GM23338 (cell line): Measurements from ENCODE around the gene AP1M1. TPM values are rescaled to one million over a fixed set of nuclear protein-coding genes. Genes with fewer than 3 reads are reported as not detected.

ENCODE experiments used
- ATAC-seq: fragments of 200-7000 bp; cut with Tn5 transposase; 3 replicates; pipeline ENCODE4 v1.9.1; 2020
- DNase-seq: peaks from one replicate; pipeline ENCODE4 v3.0.0-alpha.2; 2015; ENCODE audit warnings: low spot score
- H2AFZ ChIP-seq: fragments of 200-600 bp; sonication (generic); 2 replicates; pipeline ENCODE4 v1.8.0; 2016; ENCODE audit warnings: antibody characterized with exemption, mild to moderate bottlenecking, moderate library complexity
- H3F3A ChIP-seq: fragments of 200-600 bp; sonication (generic); replicated peaks from 2 replicates; pipeline ENCODE4 v1.8.0; 2017; ENCODE audit warnings: antibody characterized with exemption, mixed run types, low read depth
- H3K27ac ChIP-seq: fragments of 200-600 bp; sonication (generic); 2 replicates; pipeline ENCODE4 v1.6.1; 2016; ENCODE audit warnings: low read depth
- H3K27me3 ChIP-seq: fragments of 200-600 bp; sonication (generic); 2 replicates; pipeline ENCODE4 v1.8.0; 2016; ENCODE audit warnings: mild to moderate bottlenecking, mixed run types, moderate library complexity; ENCODE audit not compliant: insufficient read depth
- H3K36me3 ChIP-seq: fragments of 200-600 bp; sonication (generic); 2 replicates; pipeline ENCODE4 v1.8.0; 2016; ENCODE audit warnings: mild to moderate bottlenecking; ENCODE audit not compliant: insufficient read depth
- H3K4me1 ChIP-seq: fragments of 200-600 bp; sonication (generic); 2 replicates; pipeline ENCODE4 v1.8.0; 2016; ENCODE audit warnings: mild to moderate bottlenecking, moderate library complexity; ENCODE audit not compliant: insufficient read depth
- H3K4me2 ChIP-seq: fragments of 200-600 bp; sonication (generic); 2 replicates; pipeline ENCODE4 v1.7.1; 2017; ENCODE audit warnings: mixed run types
- H3K4me3 ChIP-seq: fragments of 200-600 bp; sonication (generic); 2 replicates; pipeline ENCODE4 v1.6.1; 2016; ENCODE audit warnings: mixed run types
- H3K79me2 ChIP-seq: fragments of 200-600 bp; sonication (generic); replicated peaks from 2 replicates; pipeline ENCODE4 v1.8.0; 2017; ENCODE audit warnings: mild to moderate bottlenecking; ENCODE audit not compliant: insufficient read depth
- H3K9me2 ChIP-seq: fragments of 200-600 bp; sonication (generic); 2 replicates; pipeline ENCODE4 v1.8.0; 2017; ENCODE audit not compliant: insufficient read depth
- H4K20me1 ChIP-seq: fragments of 200-600 bp; sonication (generic); replicated peaks from 2 replicates; pipeline ENCODE4 v1.8.0; 2017; ENCODE audit warnings: mild to moderate bottlenecking; ENCODE audit not compliant: insufficient read depth
- H3K27ac Mint-ChIP-seq: 2 replicates; pipeline ENCODE4 v1.8.0; 2020; ENCODE audit warnings: inconsistent platforms, mild to moderate bottlenecking, moderate library complexity, mixed read lengths
- H3K27me3 Mint-ChIP-seq: 3 replicates; pipeline ENCODE4 v1.8.0; 2022; ENCODE audit warnings: low read depth, mild to moderate bottlenecking, moderate library complexity, mixed read lengths, inconsistent platforms; ENCODE audit not compliant: insufficient read depth, poor library complexity
- H3K36me3 Mint-ChIP-seq: 3 replicates; pipeline ENCODE4 v1.8.0; 2021; ENCODE audit warnings: low read depth, mild to moderate bottlenecking, inconsistent platforms, moderate library complexity, mixed read lengths
- H3K4me1 Mint-ChIP-seq: 3 replicates; pipeline ENCODE4 v1.8.0; 2020; ENCODE audit warnings: mild to moderate bottlenecking, inconsistent platforms, mixed read lengths
- H3K4me3 Mint-ChIP-seq: 3 replicates; pipeline ENCODE4 v1.8.0; 2021; ENCODE audit warnings: moderate library complexity, mild to moderate bottlenecking, inconsistent platforms, mixed read lengths
- H3K9me3 Mint-ChIP-seq: 3 replicates; pipeline ENCODE4 v1.8.0; 2020; ENCODE audit warnings: moderate library complexity, mild to moderate bottlenecking, inconsistent platforms, mixed read lengths
- CREB1 ChIP-seq: fragments of 250-450 bp; sonication (Bioruptor Pico); IDR thresholded peaks from 2 replicates; pipeline ENCODE4 v1.5.0; 2020; ENCODE audit warnings: low read depth, mild to moderate bottlenecking, moderate library complexity
- CTCF ChIP-seq, 2 experiments: fragments of 200-600 bp in 1 of 2; sonication (generic) in 1 of 2; conservative IDR thresholded peaks; 2 replicates each; pipeline versions ENCODE4 v1.5.1 to v1.6.1; 2016 to 2017; ENCODE audit warnings: antibody characterized with exemption in 2 of 2, low read depth in 2 of 2, mild to moderate bottlenecking in 2 of 2, moderate library complexity in 1 of 2
- EZH2 ChIP-seq: fragments of 200-600 bp; sonication (generic); IDR thresholded peaks from one replicate; pipeline ENCODE4 v1.8.0; 2017; ENCODE audit warnings: antibody characterized with exemption, mild to moderate bottlenecking, low read depth; ENCODE audit not compliant: unreplicated experiment
- EZH2phosphoT487 ChIP-seq: fragments of 200-600 bp; sonication (generic); IDR thresholded peaks from one replicate; pipeline ENCODE4 v1.8.1; 2018; ENCODE audit warnings: antibody characterized with exemption; ENCODE audit not compliant: unreplicated experiment
- JUNB ChIP-seq: IDR thresholded peaks from one replicate; pipeline ENCODE4 v1.6.1; 2016; ENCODE audit warnings: antibody characterized with exemption; ENCODE audit not compliant: unreplicated experiment
- NANOG ChIP-seq: IDR thresholded peaks from 2 replicates; pipeline ENCODE4 v1.6.1; 2016; ENCODE audit warnings: antibody characterized with exemption, borderline replicate concordance
- POLR2AphosphoS5 ChIP-seq: IDR thresholded peaks from 2 replicates; pipeline ENCODE4 v1.6.1; 2016; ENCODE audit warnings: antibody characterized with exemption, low read depth
- REST ChIP-seq: IDR thresholded peaks from one replicate; pipeline ENCODE4 v1.6.1; 2018; ENCODE audit warnings: antibody characterized with exemption; ENCODE audit not compliant: unreplicated experiment
- STAT1 ChIP-seq: IDR thresholded peaks from one replicate; pipeline ENCODE4 v1.6.1; 2016; ENCODE audit warnings: antibody characterized with exemption; ENCODE audit not compliant: unreplicated experiment
- ZNF114 ChIP-seq: fragments of 250-450 bp; sonication (Bioruptor Pico); IDR thresholded peaks from 2 replicates; pipeline ENCODE4 v1.5.0; 2020; ENCODE audit warnings: mild to moderate bottlenecking, moderate library complexity
- ZNF331 ChIP-seq: fragments of 250-450 bp; sonication (Bioruptor Pico); IDR thresholded peaks from 2 replicates; pipeline ENCODE4 v1.5.0; 2020; ENCODE audit warnings: low read depth, mild to moderate bottlenecking, moderate library complexity
- ZNF462 ChIP-seq: fragments of 250-450 bp; sonication (Bioruptor Pico); IDR thresholded peaks from 2 replicates; pipeline ENCODE4 v1.5.0; 2020; ENCODE audit warnings: mild to moderate bottlenecking, moderate library complexity
- polyA plus RNA-seq: library from polyadenylated mRNA; unstranded; fragments of >200 nt; fragmentation: Nextera tagmentation; extraction: Ambion mirVana; gene quantifications from 2 replicates; pipeline ENCODE4 v1.2.1, GENCODE V29; 2016
- total RNA-seq: library from RNA; depleted of rRNA; stranded (reverse); fragments of >200 nt; shearing (Covaris generic); gene quantifications from 2 replicates; pipeline ENCODE4 v1.2.3, GENCODE V29; 2014
- TF ChIP-seq, protein P1 (sequence below): IDR thresholded peaks from 2 replicates; pipeline ENCODE4 v1.6.1; 2016; ENCODE audit warnings: antibody characterized with exemption

Gene AP1M1
- total and polyA plus RNA-seq, 2 experiments from 2014 or later: 22.0 to 32.0 TPM

- Histone ChIP-seq H2AFZ (no peak overlapping the region), H3K4me1 (no peaks in the 10 kb centered on the region), H3K27me3 (no peaks in the 10 kb centered on the region), H4K20me1 (no peaks in the 10 kb centered on the region), H3K4me3 (no peak overlapping the region), H3K4me2 (no peak overlapping the region), H3K9me2 (no peaks in the 10 kb centered on the region), H3K36me3 (no peaks in the 10 kb centered on the region), H3K79me2 (no peaks in the 10 kb centered on the region), H3F3A (no peaks in the 10 kb centered on the region), H3K27ac (no peak overlapping the region)
- H3K4me1 Mint-ChIP-seq: peaks cover 9% of the 10 kb centered on the region
- TF ChIP-seq, protein P1, sequence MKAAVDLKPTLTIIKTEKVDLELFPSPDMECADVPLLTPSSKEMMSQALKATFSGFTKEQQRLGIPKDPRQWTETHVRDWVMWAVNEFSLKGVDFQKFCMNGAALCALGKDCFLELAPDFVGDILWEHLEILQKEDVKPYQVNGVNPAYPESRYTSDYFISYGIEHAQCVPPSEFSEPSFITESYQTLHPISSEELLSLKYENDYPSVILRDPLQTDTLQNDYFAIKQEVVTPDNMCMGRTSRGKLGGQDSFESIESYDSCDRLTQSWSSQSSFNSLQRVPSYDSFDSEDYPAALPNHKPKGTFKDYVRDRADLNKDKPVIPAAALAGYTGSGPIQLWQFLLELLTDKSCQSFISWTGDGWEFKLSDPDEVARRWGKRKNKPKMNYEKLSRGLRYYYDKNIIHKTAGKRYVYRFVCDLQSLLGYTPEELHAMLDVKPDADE: no peak
- TF ChIP-seq REST: no peak
- TF ChIP-seq CREB1: no peak
- no peak for TF ChIP-seq CTCF (conservative IDR thresholded peaks at IDR 0.05; ENCODE audit: low read depth in 2 of 2)
- no peak for TF ChIP-seq ZNF331 (CRISPR knock-in tag)
- TF ChIP-seq EZH2phosphoT487: no peak
- no peak for TF ChIP-seq STAT1
- no peak for TF ChIP-seq POLR2AphosphoS5
- no peak for TF ChIP-seq NANOG
- no peak for TF ChIP-seq ZNF114 (CRISPR knock-in tag)
- no peak for TF ChIP-seq JUNB
- no peak for TF ChIP-seq EZH2
- no peak for TF ChIP-seq ZNF462 (CRISPR knock-in tag)
- no peaks in the 10 kb centered on the region; the same call in 2 of the 3 replicates for H3K36me3 Mint-ChIP-seq
- ATAC-seq: no peak
- H3K27me3 Mint-ChIP-seq: peaks cover 10% of the 10 kb centered on the region
- H3K4me3 Mint-ChIP-seq: no peak overlapping the region
- H3K27ac Mint-ChIP-seq: no peak overlapping the region
- no peaks in the 10 kb centered on the region for H3K9me3 Mint-ChIP-seq
- DNase-seq: no peak
Observed at GRCh38 chr19:16259385-16260159, 61.9 kb downstream of the AP1M1 start.
